Measurements from ENCODE around the gene GRIN1. TPM values are rescaled to one million over a fixed set of nuclear protein-coding genes. Genes with fewer than 3 reads are reported as not detected.

GRIN1 gene
- total RNA-seq, 2 donors from 2014 or later: 0.35 to 0.73 TPM

DNA sequence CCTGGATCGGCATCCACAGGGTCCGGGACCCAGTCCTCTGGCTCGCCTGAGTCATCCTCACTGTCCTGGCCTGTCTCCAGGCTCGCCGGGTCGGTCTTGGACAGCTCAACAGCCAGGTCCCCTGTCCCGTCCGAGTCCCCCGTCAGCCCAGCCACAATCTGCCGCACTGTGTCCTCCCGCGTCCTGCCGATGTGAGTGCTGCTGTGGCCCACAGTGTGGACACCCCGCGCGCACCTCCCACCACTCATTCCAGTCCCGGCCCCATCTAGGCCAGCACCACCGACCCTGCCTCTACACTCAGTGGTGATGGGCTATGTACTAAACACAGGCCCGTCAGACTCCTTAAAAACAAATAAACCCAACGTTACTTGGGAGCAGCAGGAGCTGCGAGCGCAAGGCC is 42.7 kb downstream of the GRIN1 start:
- WGBS, 2 experiments (ENCODE audit: insufficient coverage in 1 of 2, insufficient read length in 1 of 2): 94 to 96% methylated on average over 13 to 22 of the region's 22 CpGs
- Histone ChIP-seq H3K9me3 (ENCODE audit: control insufficient read depth, low read length) (no peaks in the 10 kb centered on the region), H3K4me1 (ENCODE audit: control insufficient read depth, insufficient read depth, low read length) (peaks cover 1% of the 10 kb centered on the region), H3K27ac (ENCODE audit: low read depth, low read length) (no peak overlapping the region), H3K36me3 (ENCODE audit: control insufficient read depth, insufficient read depth, low read length) (peaks cover 12% of the 10 kb centered on the region), H3K27me3 (ENCODE audit: control insufficient read depth, insufficient read depth, low read length, poor library complexity, severe bottlenecking) (no peaks in the 10 kb centered on the region), H3K4me3 (ENCODE audit: low read length) (no peak overlapping the region), H3K9ac (ENCODE audit: extremely low read depth, low read length, poor library complexity, severe bottlenecking) (no peak overlapping the region)
- Mint-ChIP-seq H3K9me3 (no peaks in the 10 kb centered on the region), H3K36me3 (ENCODE audit: low read depth) (peaks cover 22% of the 10 kb centered on the region), H3K4me3 (no peak overlapping the region), H3K27me3 (ENCODE audit: insufficient read depth) (no peaks in the 10 kb centered on the region), H3K27ac (no peak overlapping the region), H3K4me1 (peaks cover 2% of the 10 kb centered on the region)
- no peak for DNase-seq
- no peak for TF ChIP-seq CTCF (conservative IDR thresholded peaks at IDR 0.05)

- Mint-ChIP-seq H3K4me1 (peaks cover 12% of the 10 kb centered on the region), H3K4me3 (no peak overlapping the region), H3K27me3 (ENCODE audit: insufficient read depth) (no peaks in the 10 kb centered on the region), H3K36me3 (ENCODE audit: low read depth) (peaks cover 22% of the 10 kb centered on the region), H3K27ac (no peak overlapping the region), H3K9me3 (no peaks in the 10 kb centered on the region)
- H3K4me3 ChIP-seq (ENCODE audit: low read length): no peak overlapping the region
- no peaks in the 10 kb centered on the region for H3K9me3 ChIP-seq (ENCODE audit: control insufficient read depth, low read length)
- WGBS, 2 experiments (ENCODE audit: insufficient coverage in 1 of 2, insufficient read length in 1 of 2): 90 to 95% methylated on average over 11 to 17 of the region's 17 CpGs
- H3K36me3 ChIP-seq (ENCODE audit: control insufficient read depth, insufficient read depth, low read length): peaks cover 19% of the 10 kb centered on the region
- H3K4me1 ChIP-seq (ENCODE audit: control insufficient read depth, insufficient read depth, low read length): peaks cover 12% of the 10 kb centered on the region
- H3K27ac ChIP-seq (ENCODE audit: low read depth, low read length): no peak overlapping the region
- TF ChIP-seq CTCF (conservative IDR thresholded peaks at IDR 0.05): no peak
- DNase-seq: no peak
- no peaks in the 10 kb centered on the region for H3K27me3 ChIP-seq (ENCODE audit: control insufficient read depth, insufficient read depth, low read length, poor library complexity, severe bottlenecking)
- no peak overlapping the region for H3K9ac ChIP-seq (ENCODE audit: extremely low read depth, low read length, poor library complexity, severe bottlenecking)
Observed at GRCh38 chr9:137182836-137183235, 43.9 kb downstream of the GRIN1 start.

GRCh38 chr9:137183980-137184595 is 45.1 kb downstream of the GRIN1 start:
- no peak for TF ChIP-seq CTCF (conservative IDR thresholded peaks at IDR 0.05)
- H3K36me3 ChIP-seq (ENCODE audit: control insufficient read depth, insufficient read depth, low read length): peaks cover 19% of the 10 kb centered on the region
- H3K4me3 ChIP-seq (ENCODE audit: low read length): no peak overlapping the region
- no peak overlapping the region for H3K4me3 Mint-ChIP-seq
- no peaks in the 10 kb centered on the region for H3K9me3 Mint-ChIP-seq
- H3K9me3 ChIP-seq (ENCODE audit: control insufficient read depth, low read length): no peaks in the 10 kb centered on the region
- H3K4me1 ChIP-seq (ENCODE audit: control insufficient read depth, insufficient read depth, low read length): peaks cover 12% of the 10 kb centered on the region
- no peak overlapping the region for H3K9ac ChIP-seq (ENCODE audit: extremely low read depth, low read length, poor library complexity, severe bottlenecking)
- H3K27me3 ChIP-seq (ENCODE audit: control insufficient read depth, insufficient read depth, low read length, poor library complexity, severe bottlenecking): no peaks in the 10 kb centered on the region
- H3K27ac Mint-ChIP-seq: no peak overlapping the region
- DNase-seq: no peak
- WGBS, 2 experiments (ENCODE audit: insufficient coverage in 1 of 2, insufficient read length in 1 of 2): 94 to 95% methylated on average over 27 of the region's 27 CpGs
- peaks cover 13% of the 10 kb centered on the region for H3K4me1 Mint-ChIP-seq
- no peaks in the 10 kb centered on the region for H3K27me3 Mint-ChIP-seq (ENCODE audit: insufficient read depth)
- H3K36me3 Mint-ChIP-seq (ENCODE audit: low read depth): peaks cover 19% of the 10 kb centered on the region
- no peak overlapping the region for H3K27ac ChIP-seq (ENCODE audit: low read depth, low read length)
